MM.1S (cell line): ENCODE measurements around the gene DNAJB9.

ENCODE experiments used
- DNase-seq: peaks from one replicate; pipeline ENCODE4 v3.0.0-alpha.2; 2015
- H2AFZ ChIP-seq: fragments of 300-600 bp; sonication (generic); 2 replicates; pipeline ENCODE4 v1.6.0; 2016; ENCODE audit warnings: antibody characterized with exemption, low read length
- H3F3A ChIP-seq: fragments of 300-600 bp; sonication (generic); 2 replicates; pipeline ENCODE4 v1.6.1; 2016; ENCODE audit warnings: mild to moderate bottlenecking, antibody characterized with exemption, low read length, moderate library complexity, mixed read lengths; ENCODE audit not compliant: insufficient read depth
- H3K27ac ChIP-seq: fragments of 300-600 bp; sonication (generic); 2 replicates; pipeline ENCODE4 v1.5.1; 2016; ENCODE audit warnings: mild to moderate bottlenecking, low read length
- H3K27me3 ChIP-seq: fragments of 300-600 bp; sonication (generic); replicated peaks from 2 replicates; pipeline ENCODE4 v1.6.0; 2016; ENCODE audit warnings: low read length; ENCODE audit not compliant: insufficient read depth
- H3K36me3 ChIP-seq: fragments of 300-600 bp; sonication (generic); replicated peaks from 2 replicates; pipeline ENCODE4 v1.6.1; 2016; ENCODE audit warnings: mild to moderate bottlenecking, low read length, mixed read lengths; ENCODE audit not compliant: insufficient read depth
- H3K4me1 ChIP-seq: fragments of 300-600 bp; sonication (generic); 2 replicates; pipeline ENCODE4 v1.6.1; 2016; ENCODE audit warnings: low read length, mixed read lengths
- H3K4me2 ChIP-seq: fragments of 300-600 bp; sonication (generic); 2 replicates; pipeline ENCODE4 v1.6.0; 2016; ENCODE audit warnings: low read depth, low read length
- H3K4me3 ChIP-seq: fragments of 300-600 bp; sonication (generic); 2 replicates; pipeline ENCODE4 v1.5.1; 2016; ENCODE audit warnings: low read length, mixed read lengths
- H3K79me2 ChIP-seq: fragments of 300-600 bp; sonication (generic); 2 replicates; pipeline ENCODE4 v1.6.1; 2016; ENCODE audit warnings: mixed run types, low read length, mixed read lengths
- H3K9ac ChIP-seq: fragments of 300-600 bp; sonication (generic); 2 replicates; pipeline ENCODE4 v1.6.1; 2016; ENCODE audit warnings: low read length, mixed read lengths
- H3K9me2 ChIP-seq: fragments of 300-600 bp; sonication (generic); replicated peaks from 2 replicates; pipeline ENCODE4 v1.6.1; 2016; ENCODE audit warnings: mild to moderate bottlenecking, low read length, mixed read lengths; ENCODE audit not compliant: insufficient read depth
- H3K9me3 ChIP-seq: fragments of 300-600 bp; sonication (generic); replicated peaks from 2 replicates; pipeline ENCODE4 v1.6.1; 2016; ENCODE audit warnings: mild to moderate bottlenecking, low read length, mixed read lengths; ENCODE audit not compliant: insufficient read depth
- H4K20me1 ChIP-seq: fragments of 300-600 bp; sonication (generic); 2 replicates; pipeline ENCODE4 v1.6.1; 2016; ENCODE audit warnings: mild to moderate bottlenecking, low read length, moderate library complexity, mixed read lengths; ENCODE audit not compliant: insufficient read depth
- EZH2 ChIP-seq: fragments of 300-600 bp; sonication (generic); optimal IDR thresholded peaks from 2 replicates; pipeline ENCODE3; 2017; ENCODE audit warnings: low read depth, mild to moderate bottlenecking, antibody characterized with exemption, low read length, mixed read lengths
- EZH2phosphoT487 ChIP-seq: fragments of 300-600 bp; sonication (generic); IDR thresholded peaks from 2 replicates; pipeline ENCODE4 v1.6.1; 2018; ENCODE audit warnings: antibody characterized with exemption, low read length
- TF ChIP-seq, protein P1 (sequence below): fragments of 300-600 bp; sonication (generic); IDR thresholded peaks from 2 replicates; pipeline ENCODE4 v1.5.1; 2016; ENCODE audit warnings: antibody characterized with exemption, low read length, mixed read lengths

Gene DNAJB9

DNA sequence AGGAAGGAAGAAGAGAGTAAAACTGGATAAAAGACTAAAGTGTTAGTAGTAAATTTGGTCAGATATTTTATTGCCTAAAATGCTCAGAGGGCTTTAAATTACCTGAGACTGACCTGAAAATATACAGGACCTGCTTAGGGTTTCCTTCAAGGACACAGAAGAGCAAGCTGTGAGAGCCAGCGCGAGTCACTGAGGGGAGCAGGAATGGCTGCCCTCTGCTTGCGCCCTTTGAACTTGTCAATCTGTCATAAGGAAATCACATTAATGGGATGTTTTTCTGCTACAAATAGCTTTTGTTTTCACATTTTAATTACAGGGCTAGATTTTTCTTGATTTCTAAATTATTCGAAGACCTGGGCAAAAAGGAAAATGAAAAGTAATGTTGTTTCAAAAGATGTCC, 26.9 kb downstream of the DNAJB9 start:
- Histone ChIP-seq H3K4me1 (no peaks in the 10 kb centered on the region), H3K79me2 (no peaks in the 10 kb centered on the region), H3K4me3 (no peak overlapping the region), H3K9ac (no peak overlapping the region), H3K27ac (no peak overlapping the region), H4K20me1 (no peaks in the 10 kb centered on the region), H3F3A (no peaks in the 10 kb centered on the region), H3K4me2 (no peak overlapping the region), H3K9me2 (no peaks in the 10 kb centered on the region), H3K9me3 (no peaks in the 10 kb centered on the region), H2AFZ (no peak overlapping the region), H3K27me3 (no peaks in the 10 kb centered on the region), H3K36me3 (no peaks in the 10 kb centered on the region)
- TF ChIP-seq, protein P1, sequence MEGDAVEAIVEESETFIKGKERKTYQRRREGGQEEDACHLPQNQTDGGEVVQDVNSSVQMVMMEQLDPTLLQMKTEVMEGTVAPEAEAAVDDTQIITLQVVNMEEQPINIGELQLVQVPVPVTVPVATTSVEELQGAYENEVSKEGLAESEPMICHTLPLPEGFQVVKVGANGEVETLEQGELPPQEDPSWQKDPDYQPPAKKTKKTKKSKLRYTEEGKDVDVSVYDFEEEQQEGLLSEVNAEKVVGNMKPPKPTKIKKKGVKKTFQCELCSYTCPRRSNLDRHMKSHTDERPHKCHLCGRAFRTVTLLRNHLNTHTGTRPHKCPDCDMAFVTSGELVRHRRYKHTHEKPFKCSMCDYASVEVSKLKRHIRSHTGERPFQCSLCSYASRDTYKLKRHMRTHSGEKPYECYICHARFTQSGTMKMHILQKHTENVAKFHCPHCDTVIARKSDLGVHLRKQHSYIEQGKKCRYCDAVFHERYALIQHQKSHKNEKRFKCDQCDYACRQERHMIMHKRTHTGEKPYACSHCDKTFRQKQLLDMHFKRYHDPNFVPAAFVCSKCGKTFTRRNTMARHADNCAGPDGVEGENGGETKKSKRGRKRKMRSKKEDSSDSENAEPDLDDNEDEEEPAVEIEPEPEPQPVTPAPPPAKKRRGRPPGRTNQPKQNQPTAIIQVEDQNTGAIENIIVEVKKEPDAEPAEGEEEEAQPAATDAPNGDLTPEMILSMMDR, result peak; percentile 72
- no peak for TF ChIP-seq EZH2
- DNase-seq, result peak; percentile 69

DNA sequence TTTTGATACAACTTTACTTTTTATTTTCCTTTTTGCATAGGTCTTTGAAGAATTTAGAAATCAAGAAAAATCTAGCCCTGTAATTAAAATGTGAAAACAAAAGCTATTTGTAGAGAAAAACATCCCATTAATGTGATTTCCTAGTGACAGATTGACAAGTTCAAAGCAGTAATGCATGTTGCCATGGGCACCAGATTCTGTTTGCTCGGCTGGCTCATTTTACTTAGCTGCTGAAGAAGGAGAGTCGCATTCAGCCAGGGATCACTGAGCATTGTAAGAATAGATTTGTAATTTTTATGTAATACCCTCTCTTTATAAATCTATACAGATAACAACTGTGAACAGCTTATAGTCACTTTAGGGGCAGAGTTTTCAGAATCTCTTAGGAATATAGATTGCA, 28.5 kb downstream of the DNAJB9 start:
- H2AFZ ChIP-seq, result no peak overlapping the region

DNA sequence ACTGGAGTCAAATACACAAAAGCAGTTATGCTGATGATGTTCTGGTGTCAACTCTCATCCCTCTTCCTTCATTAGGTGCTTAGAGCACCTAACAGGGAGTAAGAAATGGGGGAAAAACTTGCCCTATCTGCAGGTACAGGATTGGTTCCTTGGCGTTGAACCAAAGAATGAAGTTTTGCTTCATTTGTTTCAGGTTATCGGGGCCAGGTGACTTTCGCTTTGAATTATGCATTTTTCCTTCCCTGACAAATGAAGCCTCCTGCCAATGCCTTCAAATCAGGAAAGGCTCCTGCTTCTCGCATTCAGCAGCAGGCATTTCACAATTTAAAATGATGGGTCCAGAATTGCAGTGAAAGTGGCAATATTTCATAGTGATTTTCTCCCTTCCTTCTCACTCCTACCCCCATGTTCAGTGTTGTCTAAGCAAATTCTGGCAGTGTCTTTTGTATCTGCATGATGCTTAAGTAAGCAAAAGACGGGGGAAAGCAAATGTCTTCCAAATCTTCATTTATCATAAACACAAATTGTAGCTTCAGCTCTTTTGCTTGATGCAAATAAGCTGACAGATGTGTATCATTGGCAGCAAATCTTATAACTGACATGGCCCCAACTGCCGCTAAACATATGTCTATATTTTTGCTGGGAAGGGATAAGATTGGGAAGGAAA, 29.4 kb downstream of the DNAJB9 start:
- Histone ChIP-seq H3K4me1 (no peaks in the 10 kb centered on the region), H3K4me3 (no peak overlapping the region), H3K9ac (no peak overlapping the region), H3K9me2 (no peaks in the 10 kb centered on the region), H3F3A (no peaks in the 10 kb centered on the region), H3K27ac (no peak overlapping the region), H2AFZ (no peak overlapping the region), H3K79me2 (no peaks in the 10 kb centered on the region), H3K27me3 (no peaks in the 10 kb centered on the region), H4K20me1 (no peaks in the 10 kb centered on the region), H3K36me3 (no peaks in the 10 kb centered on the region), H3K4me2 (no peak overlapping the region), H3K9me3 (no peaks in the 10 kb centered on the region)
- TF ChIP-seq EZH2, result no peak
- TF ChIP-seq, protein P1, result no peak
- TF ChIP-seq EZH2phosphoT487, result no peak
- DNase-seq, result no peak

More for the DNA sequence above, 28.5 kb downstream of the DNAJB9 start:
- Histone ChIP-seq H3K27me3 (no peaks in the 10 kb centered on the region), H3F3A (no peaks in the 10 kb centered on the region), H3K4me2 (no peak overlapping the region), H3K79me2 (no peaks in the 10 kb centered on the region), H3K9me2 (no peaks in the 10 kb centered on the region), H4K20me1 (no peaks in the 10 kb centered on the region), H3K4me3 (no peak overlapping the region), H3K4me1 (no peaks in the 10 kb centered on the region), H3K27ac (no peak overlapping the region), H3K36me3 (no peaks in the 10 kb centered on the region), H3K9me3 (no peaks in the 10 kb centered on the region), H3K9ac (no peak overlapping the region)
- DNase-seq, result no peak
- TF ChIP-seq, protein P1, result no peak
- TF ChIP-seq EZH2phosphoT487 (no peak), EZH2 (no peak)
